Measurements from ENCODE around the gene SIX3.
A peak's percentile ranks its signal among the peaks of the same experiment; 100 is the strongest.

- TF ChIP-seq CTCF (conservative IDR thresholded peaks at IDR 0.05; ENCODE audit: low read depth in 2 of 2) (no peak), JUNB (IDR thresholded peaks at IDR 0.05; ENCODE audit: unreplicated experiment) (no peak), EZH2 (IDR thresholded peaks at IDR 0.05; ENCODE audit: low read depth, unreplicated experiment) (peak; percentile 96), POLR2AphosphoS5 (IDR thresholded peaks at IDR 0.05; ENCODE audit: low read depth) (no peak), STAT1 (IDR thresholded peaks at IDR 0.05; ENCODE audit: unreplicated experiment) (no peak), ETS1 (IDR thresholded peaks at IDR 0.05) (no peak), REST (IDR thresholded peaks at IDR 0.05; ENCODE audit: unreplicated experiment) (no peak), ZNF331 (CRISPR knock-in tag; IDR thresholded peaks at IDR 0.05; ENCODE audit: low read depth) (no peak), EZH2phosphoT487 (IDR thresholded peaks at IDR 0.05; ENCODE audit: unreplicated experiment) (peak; percentile 79), CREB1 (CRISPR knock-in tag; IDR thresholded peaks at IDR 0.05; ENCODE audit: low read depth) (no peak), ZNF462 (CRISPR knock-in tag; IDR thresholded peaks at IDR 0.05) (no peak), ZNF114 (CRISPR knock-in tag; IDR thresholded peaks at IDR 0.05) (no peak)
Measured at GRCh38 chr2:44940049-44940494, 1.4 kb upstream of the SIX3 start.

Measured in GM23338 (cell line).